ENCODE data around the gene MRGPRX4. TPM values are rescaled to one million over a fixed set of nuclear protein-coding genes. Genes with fewer than 3 reads are reported as not detected.
A peak's percentile ranks its signal among the peaks of the same experiment; 100 is the strongest.

MRGPRX4 gene
- total RNA-seq, 1 donor from 2014 or later, result not detected

DNA sequence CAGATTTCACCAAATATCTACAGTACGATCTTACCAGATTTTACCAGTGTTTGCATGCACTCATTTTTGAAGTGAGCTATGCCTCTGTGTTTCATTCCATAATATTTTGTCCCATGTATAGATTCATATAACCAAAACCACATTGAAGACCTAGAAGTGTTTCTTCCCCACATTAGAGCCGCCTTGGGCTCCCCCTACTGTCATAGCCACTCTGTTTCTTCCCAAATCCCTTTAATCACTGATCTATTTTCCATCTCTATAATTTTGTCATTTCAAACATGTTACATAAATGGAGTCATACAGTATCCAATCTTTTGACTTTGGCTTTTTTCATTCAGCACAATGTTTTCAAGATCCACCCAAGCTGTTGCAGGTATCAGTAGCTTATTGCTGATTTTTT, 27.6 kb upstream of the MRGPRX4 start:
- Histone ChIP-seq H3K9me3 (ENCODE audit: low read depth) (no peaks in the 10 kb centered on the region), H3K9ac (no peak overlapping the region), H3K4me1 (no peaks in the 10 kb centered on the region), H3K4me2 (no peak overlapping the region), H2AFZ (replicated peaks) (no peak overlapping the region), H3K36me3 (no peaks in the 10 kb centered on the region), H3K4me3 (no peak overlapping the region), H3K27ac (no peak overlapping the region), H3K79me2 (ENCODE audit: low read depth) (no peaks in the 10 kb centered on the region), H4K20me1 (ENCODE audit: low read depth) (no peaks in the 10 kb centered on the region), H3F3A (ENCODE audit: low read depth) (no peaks in the 10 kb centered on the region), H3K27me3 (no peaks in the 10 kb centered on the region)
- Mint-ChIP-seq H3K36me3 (no peaks in the 10 kb centered on the region), H3K4me1 (no peaks in the 10 kb centered on the region), H3K27me3 (ENCODE audit: insufficient read depth, low read depth) (peaks cover 3% of the 10 kb centered on the region), H3K9me3 (no peaks in the 10 kb centered on the region), H3K4me3 (no peak overlapping the region), H3K27ac (no peak overlapping the region)
- TF ChIP-seq EZH2 (IDR thresholded peaks at IDR 0.05), result no peak
- TF ChIP-seq, protein P1, sequence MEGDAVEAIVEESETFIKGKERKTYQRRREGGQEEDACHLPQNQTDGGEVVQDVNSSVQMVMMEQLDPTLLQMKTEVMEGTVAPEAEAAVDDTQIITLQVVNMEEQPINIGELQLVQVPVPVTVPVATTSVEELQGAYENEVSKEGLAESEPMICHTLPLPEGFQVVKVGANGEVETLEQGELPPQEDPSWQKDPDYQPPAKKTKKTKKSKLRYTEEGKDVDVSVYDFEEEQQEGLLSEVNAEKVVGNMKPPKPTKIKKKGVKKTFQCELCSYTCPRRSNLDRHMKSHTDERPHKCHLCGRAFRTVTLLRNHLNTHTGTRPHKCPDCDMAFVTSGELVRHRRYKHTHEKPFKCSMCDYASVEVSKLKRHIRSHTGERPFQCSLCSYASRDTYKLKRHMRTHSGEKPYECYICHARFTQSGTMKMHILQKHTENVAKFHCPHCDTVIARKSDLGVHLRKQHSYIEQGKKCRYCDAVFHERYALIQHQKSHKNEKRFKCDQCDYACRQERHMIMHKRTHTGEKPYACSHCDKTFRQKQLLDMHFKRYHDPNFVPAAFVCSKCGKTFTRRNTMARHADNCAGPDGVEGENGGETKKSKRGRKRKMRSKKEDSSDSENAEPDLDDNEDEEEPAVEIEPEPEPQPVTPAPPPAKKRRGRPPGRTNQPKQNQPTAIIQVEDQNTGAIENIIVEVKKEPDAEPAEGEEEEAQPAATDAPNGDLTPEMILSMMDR (IDR thresholded peaks at IDR 0.05), result peak; percentile 51
- no peak for DNase-seq (ENCODE audit: low spot score)

DNA sequence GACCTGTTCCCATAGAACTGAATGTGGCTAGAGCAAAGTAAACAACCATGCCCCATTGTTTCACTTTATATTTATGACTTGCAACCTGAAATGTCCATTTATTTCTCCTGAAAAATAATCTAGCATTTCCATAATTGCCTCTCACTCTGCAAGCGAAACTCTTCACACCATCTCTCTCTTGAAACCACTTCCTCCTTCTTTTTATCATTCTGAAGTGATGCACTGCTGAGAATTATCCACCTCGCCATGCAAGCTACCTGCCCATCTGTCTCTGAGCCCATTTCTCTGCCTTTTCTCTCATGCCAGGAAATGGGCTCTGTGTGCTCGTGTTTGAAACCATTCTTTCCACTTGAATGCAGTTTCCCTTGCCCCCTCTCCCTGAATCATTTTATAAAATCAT, 26.8 kb upstream of the MRGPRX4 start:
- Histone ChIP-seq H3K4me1 (no peaks in the 10 kb centered on the region), H3K27me3 (no peaks in the 10 kb centered on the region), H3F3A (ENCODE audit: low read depth) (no peaks in the 10 kb centered on the region), H4K20me1 (ENCODE audit: low read depth) (no peaks in the 10 kb centered on the region), H3K4me3 (no peak overlapping the region), H3K79me2 (ENCODE audit: low read depth) (no peaks in the 10 kb centered on the region), H3K9me3 (ENCODE audit: low read depth) (no peaks in the 10 kb centered on the region), H3K9ac (no peak overlapping the region), H3K4me2 (no peak overlapping the region), H2AFZ (replicated peaks) (no peak overlapping the region), H3K36me3 (no peaks in the 10 kb centered on the region), H3K27ac (no peak overlapping the region)
- Mint-ChIP-seq H3K9me3 (no peaks in the 10 kb centered on the region), H3K4me3 (no peak overlapping the region), H3K36me3 (no peaks in the 10 kb centered on the region), H3K27me3 (ENCODE audit: insufficient read depth, low read depth) (no peaks in the 10 kb centered on the region), H3K4me1 (no peaks in the 10 kb centered on the region), H3K27ac (no peak overlapping the region)
- TF ChIP-seq, protein P1 (IDR thresholded peaks at IDR 0.05), result no peak
- TF ChIP-seq EZH2 (IDR thresholded peaks at IDR 0.05) (no peak), EZH2phosphoT487 (IDR thresholded peaks at IDR 0.05) (no peak)
- DNase-seq (ENCODE audit: low spot score), result no peak

DNA sequence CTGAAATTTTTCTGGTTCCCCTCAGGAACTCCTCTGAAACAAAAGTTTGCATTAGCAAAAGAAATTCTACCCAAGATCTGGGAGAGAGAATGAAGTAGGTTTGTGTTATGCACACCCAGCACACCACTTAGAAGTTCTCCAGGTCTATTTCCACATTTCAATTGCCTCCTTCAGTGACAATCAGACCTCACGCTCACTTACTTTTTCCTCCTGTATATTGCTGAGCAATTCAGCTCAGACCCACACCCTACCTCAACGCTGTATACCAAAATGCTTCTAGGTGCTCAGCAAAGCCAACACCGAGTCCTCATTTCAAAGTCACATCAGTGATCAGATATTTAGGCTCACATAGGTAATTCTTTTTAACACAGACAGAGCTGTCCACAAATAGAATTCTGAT, 21.1 kb upstream of the MRGPRX4 start:
- Mint-ChIP-seq H3K4me3 (no peak overlapping the region), H3K9me3 (no peaks in the 10 kb centered on the region), H3K36me3 (no peaks in the 10 kb centered on the region), H3K27ac (no peak overlapping the region), H3K4me1 (no peaks in the 10 kb centered on the region), H3K27me3 (ENCODE audit: insufficient read depth, low read depth) (peaks cover 3% of the 10 kb centered on the region)
- Histone ChIP-seq H2AFZ (replicated peaks) (peak overlapping the region; percentile 20), H3K4me2 (no peak overlapping the region), H3K4me1 (no peaks in the 10 kb centered on the region), H3K27me3 (no peaks in the 10 kb centered on the region), H3K79me2 (ENCODE audit: low read depth) (no peaks in the 10 kb centered on the region), H3F3A (ENCODE audit: low read depth) (no peaks in the 10 kb centered on the region), H3K36me3 (no peaks in the 10 kb centered on the region), H3K9me3 (ENCODE audit: low read depth) (no peaks in the 10 kb centered on the region), H4K20me1 (ENCODE audit: low read depth) (no peaks in the 10 kb centered on the region), H3K9ac (no peak overlapping the region), H3K4me3 (no peak overlapping the region), H3K27ac (no peak overlapping the region)
- no peak for DNase-seq (ENCODE audit: low spot score)
- TF ChIP-seq, protein P1 (IDR thresholded peaks at IDR 0.05), result no peak
- no peak for TF ChIP-seq EZH2phosphoT487 (IDR thresholded peaks at IDR 0.05)
- no peak for TF ChIP-seq EZH2 (IDR thresholded peaks at IDR 0.05)

Data from neural progenitor cell (in vitro differentiated cells).